Activated CD8-positive, alpha-beta memory T cell treated with anti-CD3 and anti-CD28 coated beads, Interleukin-2, amount 50 U/mL, for 1 hour (primary cell): Measurements from ENCODE around the gene ZMAT5.
A peak's percentile ranks its signal among the peaks of the same experiment; 100 is the strongest.
"Not testable (repeated sequence)": the region's sequence is repeated elsewhere in the genome, so short reads cannot be mapped to it uniquely, and the experiment has no call there.

ENCODE experiments used
- DNase-seq: peaks from one replicate; pipeline ENCODE4 v3.0.0-alpha.2; 2020; ENCODE audit errors: extremely low read depth

ZMAT5 gene

DNA sequence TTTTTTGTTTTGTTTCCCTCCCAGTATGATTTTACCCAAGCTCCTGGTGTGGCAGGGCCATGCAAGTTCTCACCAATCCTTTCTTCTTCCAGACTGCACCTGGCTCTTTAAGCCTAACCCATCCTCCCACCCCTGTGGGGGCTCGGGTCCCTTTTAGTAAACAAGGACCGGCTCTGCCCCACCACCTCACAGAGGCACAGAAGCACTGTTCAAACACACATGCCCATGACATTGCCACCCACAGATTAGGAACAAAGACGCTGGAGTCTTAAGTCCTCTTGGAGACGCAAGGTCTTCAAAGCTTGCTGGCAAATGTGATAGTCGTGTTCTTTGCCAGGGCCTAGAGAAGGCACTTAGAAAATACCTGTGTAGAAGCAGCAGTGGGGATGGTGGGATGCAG is 19.2 kb upstream of the ZMAT5 start:
- DNase-seq: no peak

DNA sequence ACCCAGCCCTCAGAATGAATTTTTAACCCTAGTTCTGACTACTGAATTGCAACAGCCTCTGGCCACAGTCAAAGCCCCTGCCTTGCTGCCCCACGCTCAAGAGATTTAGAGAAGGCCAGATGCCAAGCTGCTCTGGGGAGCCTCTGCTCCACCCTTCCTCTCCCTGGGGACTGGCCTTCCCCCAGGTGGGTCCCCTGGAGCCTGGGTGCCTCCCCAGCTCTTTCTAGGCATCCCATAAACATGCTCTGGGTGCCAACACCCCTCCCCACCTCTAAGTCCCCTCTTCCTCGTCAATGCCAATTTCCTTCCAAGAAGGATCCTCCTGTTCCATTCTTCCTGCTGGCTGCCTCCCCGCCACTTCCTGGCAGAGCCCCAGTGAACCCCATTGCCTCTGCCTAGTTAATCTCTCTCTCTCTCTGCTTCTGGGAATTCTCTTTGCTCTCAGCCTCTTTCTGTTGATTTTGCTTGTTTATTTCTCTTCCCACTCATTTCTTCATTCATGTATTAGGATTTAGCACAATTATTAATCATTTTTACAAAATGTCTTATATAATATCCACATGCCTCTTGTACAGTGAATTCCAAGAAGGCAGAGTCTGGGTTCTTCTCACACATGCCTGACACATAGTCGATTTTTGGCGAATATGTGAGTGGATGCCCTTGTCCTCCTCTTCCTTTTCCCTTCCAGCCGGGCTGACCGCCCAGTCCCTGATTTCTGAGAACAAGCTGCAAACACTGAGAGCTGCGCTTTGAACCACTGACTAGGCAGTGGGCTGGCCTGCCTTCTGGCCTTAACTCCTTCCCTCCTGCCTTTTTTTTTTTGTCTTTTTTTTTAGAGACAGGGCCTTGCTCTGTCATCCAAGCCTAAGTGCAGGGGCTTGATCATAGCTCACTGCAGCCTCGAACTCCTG is 17.9 kb upstream of the ZMAT5 start:
- DNase-seq: no peak

DNA sequence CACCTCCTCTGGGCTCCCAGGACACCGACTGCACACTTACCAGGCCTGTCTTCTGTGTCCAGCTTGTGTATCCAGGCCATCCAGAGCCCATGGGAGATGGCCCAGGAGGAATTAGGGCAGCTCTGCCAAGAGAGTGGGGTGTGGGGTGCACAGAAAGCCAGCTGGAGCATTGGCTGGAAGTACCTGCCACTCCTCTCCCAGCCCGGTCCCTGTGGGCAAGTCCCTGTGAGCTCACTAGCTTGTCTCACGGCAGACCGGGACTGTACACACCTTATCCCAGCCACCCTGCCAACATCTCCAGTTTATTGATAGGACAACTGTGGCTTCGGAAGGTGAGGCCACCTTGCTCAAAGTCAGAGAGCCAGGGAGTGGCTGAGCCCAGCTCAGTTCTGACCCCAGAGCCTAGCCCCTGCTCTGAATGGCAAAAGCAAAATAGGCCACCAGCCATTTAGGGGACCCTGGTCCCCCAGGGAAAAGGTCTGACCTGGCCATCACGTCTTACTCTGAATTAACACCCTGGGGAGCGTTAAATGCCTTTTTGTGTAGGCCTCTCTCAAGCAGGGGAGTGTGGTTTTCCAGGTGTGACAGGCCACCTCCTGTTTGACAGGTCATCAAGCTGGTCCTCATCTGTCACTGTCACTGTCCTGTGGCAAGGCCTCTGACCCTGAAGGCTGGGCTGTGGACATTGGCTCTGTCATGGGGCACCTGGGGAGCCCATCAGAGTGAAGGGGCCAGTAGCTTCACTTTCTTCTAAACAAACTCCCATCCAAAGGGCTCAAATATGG is 15.4 kb upstream of the ZMAT5 start:
- DNase-seq: no peak

DNA sequence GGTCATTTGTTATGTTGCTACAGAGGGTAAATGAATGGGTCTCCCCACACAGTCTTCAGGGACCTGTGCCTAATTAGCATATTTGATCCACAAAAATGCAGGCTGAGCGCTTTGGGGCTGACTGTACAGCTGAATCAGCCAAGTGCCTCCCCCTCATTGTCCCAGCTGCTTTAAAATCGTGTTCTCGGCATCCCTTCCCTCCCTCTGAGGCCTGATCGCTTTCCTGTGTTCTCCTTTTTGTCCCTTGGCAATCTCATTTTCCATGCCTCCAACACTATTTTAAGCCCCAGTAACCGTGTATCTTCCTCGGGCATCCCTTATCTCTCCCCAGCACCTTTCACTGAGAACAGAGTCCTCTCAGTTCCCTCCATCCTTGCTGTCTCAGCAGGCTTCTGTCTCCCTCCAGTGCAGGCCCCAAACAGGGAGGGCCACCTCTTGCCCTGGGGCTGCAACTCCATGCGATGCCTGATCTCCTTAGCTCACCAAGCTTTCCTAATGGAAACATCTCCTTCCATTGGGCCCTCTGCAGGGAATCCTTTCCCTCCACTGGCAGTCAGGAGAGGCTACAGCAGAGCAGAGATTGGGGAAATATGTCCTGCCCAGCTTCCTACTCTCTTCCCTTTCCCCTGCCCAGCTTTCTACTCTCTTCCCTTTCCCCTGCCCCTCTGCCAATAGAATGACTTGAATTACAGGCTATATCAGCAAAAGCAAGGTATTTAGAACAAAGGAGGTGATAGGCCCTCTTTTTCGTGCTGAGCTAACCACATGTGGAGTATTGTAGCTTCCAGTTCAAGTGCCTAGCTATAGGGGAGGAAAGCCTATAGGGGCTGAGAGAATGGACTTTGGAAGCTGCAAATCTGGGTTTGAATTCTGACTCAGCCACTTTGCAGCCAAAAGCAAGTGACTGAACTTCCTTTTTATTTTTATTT is 14.2 kb upstream of the ZMAT5 start:
- DNase-seq: no peak

DNA sequence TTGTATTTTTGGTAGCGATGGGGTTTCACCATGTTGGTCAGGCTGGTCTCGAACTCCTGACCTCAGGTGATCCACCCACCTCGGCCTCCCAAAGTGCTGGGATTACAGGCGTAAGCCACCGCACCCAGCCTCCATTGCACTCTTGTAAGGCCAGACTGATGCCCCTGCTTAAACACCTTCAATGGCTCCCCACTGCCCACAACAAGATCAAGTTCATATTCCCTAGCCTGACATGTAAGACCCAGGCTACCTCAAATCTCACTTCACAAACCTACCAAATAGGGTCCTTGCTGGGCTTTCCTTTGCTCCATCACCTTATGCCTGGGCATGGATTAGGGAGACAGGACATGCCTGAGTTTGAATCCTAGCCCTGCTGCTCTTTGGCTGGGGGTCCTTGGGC is 13.4 kb upstream of the ZMAT5 start:
- no peak for DNase-seq

DNA sequence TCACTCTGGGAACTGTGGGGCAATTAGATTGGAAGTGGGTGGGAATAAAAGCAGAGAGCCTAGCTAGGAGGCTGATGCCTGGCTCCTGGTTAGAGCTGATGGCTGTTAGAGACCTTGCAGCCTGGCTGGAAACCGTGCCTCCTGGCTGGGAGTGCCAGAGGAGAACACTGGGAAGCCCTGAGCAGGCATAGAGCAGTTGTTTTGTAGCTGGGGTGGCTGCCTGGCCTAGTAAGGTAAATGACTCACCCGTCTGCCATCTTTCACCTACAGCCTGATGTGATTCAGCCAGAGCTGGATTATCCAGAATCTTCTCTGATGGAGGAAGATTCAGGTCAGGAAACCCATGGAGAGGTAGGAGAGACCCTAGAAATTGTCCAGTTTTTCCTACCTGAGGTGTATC is 6.4 kb upstream of the ZMAT5 start:
- DNase-seq: no peak

DNA sequence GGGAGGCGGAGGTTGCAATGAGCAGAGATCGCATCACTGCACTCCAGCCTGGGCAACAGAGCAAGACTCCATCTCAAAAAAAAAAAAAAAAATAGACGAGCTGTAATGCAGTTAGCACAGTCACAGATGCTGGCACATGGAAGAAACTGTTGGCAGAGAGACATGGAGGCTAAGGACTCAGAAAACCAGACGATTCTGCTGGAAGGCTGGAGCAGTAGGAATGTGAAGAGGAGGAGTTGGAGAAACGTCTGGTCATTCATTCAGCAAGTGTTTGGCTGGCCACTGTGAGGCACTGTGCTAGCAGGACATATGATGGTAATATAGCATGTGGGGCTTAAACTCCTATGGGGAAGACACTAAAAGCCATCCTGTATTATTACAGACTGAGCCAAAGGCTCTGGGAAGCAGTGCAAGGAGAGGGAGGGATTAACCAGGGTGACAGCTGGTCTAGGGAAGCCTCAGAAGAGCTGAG is 5.4 kb upstream of the ZMAT5 start:
- no peak for DNase-seq

DNA sequence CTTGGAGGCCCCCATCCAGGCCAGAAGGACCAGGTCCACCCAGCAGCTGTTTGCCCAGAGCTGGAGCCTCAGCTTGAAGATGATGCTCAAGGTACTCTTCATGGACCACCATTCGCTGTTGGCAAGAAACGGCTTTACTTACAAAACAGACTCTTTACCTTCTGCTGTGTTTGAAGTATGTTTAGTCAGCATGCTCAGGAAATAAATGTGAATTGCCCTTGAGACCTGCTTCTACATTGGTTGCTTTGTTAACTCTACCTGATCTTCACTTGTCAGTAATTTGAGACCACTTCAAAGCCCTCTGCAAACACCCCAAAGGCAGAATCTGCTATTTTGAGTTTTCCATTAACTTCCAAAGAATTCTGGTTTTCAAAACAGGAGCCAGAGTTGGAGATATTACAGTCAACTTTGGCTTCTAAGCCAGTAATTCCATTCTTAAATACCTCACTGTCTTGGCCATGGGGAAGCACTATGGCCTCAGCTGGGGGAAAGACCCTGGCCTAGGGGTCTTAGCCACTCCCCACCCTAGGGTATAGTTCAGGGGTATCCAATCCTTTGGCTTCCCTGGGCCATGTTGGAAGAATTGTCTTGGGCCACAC is 3.0 kb upstream of the ZMAT5 start:
- no peak for DNase-seq

DNA sequence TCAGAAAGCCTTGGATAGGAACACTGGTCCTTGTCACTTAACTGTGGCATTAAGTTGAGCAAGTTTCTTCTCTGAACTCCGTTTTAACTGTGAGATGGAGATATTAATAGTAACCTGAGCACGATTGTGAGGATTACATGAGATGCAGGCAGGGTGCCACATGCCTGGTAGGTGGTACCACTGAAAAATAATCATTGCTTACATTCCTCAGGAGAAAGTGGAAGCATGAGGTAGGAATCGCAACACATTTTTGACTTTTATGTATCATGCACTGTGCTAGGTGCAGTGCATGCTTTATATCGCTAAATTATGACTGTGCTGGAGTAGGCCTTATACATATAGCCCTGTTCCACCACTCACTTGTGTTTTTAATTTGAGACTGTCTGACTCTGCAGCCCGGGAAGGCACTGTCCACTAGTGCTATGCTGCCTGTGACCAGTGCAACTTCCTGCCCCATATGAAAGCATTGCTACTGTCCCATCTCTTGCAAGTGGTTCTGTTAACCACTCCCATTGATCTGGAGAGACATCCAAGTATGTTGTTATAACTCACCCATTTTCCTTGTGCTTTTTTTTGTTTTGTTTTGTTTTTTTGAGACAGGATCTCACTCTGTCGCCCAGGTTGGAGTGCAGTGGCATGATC is 1.4 kb upstream of the ZMAT5 start:
- DNase-seq: no peak

DNA sequence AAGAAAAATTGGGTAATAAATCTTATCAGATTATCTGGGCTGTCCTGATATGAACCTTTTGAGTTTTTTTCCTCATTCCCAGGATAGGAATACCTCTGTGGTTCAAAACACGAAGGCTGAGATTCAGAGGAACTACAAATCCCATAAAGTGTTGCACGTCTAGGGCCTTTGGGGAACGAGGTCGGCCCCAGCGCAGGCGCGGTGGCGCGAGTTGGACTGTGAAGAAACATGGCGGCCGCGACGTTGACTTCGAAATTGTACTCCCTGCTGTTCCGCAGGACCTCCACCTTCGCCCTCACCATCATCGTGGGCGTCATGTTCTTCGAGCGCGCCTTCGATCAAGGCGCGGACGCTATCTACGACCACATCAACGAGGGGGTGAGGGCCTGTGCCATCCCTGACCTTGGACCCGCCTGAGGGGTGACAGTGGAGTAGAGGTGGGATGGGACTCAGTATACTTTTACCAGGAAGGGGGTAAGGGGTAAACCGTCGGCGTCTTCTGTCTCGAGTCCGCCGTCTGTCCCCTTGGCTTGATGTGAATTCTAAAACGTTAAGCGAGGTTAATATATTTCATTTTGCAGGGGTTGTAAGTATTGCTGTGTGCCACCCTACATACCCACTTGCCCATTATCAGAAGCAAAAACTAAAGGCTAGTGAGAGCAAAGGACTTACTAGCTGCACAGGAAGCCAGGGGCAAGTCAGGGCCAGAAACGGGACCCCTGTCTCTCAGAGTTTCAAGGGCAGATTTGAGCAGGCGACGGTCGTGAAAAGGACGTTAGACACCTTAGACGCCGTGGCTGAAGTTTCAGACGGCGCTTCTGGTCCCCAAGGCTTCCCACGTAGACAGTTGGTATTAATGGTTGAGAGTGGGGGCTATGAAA is 604 bp upstream of the ZMAT5 start, which contains the start of gene UQCR10:
UQCR10 (plus strand) TSS at position 199 of the 881 bp plus-strand sequence; CDS start at position 229, 30 bp downstream.
- DNase-seq: peak; percentile 78

DNA sequence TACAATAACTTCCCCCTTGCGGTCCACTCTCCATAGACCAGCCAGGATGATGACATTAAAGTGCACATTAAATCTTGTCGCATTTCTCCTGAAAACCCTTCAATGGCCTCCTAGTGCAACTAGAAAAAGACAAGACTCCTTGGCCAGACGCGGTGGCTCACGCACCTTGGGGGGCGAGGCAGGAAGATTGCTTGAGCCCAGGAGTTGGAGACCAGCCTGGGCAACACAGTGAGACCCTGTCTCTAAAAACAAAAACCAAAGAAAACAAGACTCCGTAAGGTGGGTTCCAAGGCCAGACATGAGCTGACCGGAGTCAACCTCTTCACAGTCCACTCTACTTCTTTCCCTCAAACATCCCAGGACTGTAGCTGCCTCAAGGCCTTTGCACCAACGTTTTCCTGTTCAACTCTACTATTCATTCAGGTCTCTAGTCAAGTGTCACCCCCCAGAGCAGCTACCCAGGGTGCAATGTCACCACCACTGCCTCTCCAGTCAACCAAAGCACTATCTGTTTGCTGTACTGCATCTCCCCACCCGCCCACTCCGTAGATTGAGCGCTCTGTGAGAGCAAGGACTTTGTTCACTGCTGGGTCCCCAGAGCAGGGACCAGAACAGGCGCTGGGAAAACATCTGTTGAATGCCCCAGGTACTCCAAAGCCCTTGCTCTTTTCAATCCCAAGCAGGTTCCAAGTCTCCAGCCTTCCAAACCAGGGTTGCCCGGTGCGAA is 739 bp downstream of the ZMAT5 start:
- DNase-seq: no peak

DNA sequence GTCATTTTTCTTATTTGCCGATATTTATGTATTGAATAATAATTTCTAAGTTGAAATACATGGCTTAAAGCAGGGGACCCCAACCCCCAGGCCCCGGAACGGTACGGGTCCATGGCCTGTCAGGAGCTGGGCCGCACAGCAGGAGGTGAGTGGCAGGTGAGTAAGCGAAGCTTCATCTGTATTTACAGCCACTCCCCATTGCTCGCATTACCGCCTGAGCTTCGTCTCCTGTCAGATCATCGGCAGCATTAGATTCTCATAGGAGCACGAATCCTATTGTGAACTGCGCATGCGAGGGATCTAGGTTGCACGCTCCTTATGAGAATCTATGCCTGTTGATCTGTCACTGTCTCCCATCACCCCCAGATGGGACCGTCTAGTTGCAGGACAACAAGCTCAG is 4.5 kb downstream of the ZMAT5 start:
- no peak for DNase-seq

DNA sequence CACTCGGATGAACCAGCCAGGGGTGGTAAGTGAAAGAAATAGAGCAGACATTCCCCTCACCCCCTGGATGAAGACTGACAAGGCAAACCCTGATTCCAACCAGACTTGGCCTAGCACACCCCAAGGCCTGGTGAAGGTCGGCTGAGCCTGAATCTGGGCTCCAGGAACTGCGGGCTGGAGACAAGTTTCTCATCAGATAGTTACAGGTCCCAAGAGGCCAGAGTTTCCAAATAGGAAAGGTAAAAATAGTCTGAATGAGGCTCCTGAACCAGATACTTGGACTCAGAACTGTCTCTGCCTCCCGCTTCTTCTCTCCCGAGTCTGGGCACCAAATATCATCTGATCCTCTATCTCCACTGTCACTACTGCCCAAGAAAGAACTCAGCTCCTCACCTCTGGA is 7.8 kb downstream of the ZMAT5 start:
- DNase-seq: no peak

DNA sequence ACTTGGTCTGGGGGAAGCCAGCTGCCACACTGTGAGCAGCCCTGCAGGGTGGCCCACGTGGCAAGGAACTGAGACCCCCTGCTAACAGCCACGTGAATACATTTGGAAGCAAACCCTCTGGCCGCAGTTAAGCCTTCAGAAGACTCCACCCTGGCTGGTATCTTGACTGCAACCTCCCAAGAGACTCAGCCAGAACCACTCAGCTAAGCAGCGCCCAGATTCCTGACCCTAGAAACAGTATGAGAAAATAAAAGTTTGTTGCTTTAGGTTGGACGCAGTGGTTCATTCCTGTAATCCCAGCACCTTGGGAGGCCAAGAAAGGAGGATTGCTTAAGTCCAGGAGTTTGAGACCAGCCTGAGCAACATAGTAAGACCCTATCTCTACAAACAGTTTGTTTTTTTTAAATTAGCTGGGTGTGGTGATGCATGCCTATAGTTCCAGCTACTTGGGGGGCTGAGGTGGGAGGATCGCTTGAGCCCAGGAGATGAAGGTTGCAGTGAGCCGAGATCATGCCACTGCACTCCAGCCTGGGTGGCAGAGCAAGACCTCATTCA is 8.7 kb downstream of the ZMAT5 start:
- DNase-seq: no peak

DNA sequence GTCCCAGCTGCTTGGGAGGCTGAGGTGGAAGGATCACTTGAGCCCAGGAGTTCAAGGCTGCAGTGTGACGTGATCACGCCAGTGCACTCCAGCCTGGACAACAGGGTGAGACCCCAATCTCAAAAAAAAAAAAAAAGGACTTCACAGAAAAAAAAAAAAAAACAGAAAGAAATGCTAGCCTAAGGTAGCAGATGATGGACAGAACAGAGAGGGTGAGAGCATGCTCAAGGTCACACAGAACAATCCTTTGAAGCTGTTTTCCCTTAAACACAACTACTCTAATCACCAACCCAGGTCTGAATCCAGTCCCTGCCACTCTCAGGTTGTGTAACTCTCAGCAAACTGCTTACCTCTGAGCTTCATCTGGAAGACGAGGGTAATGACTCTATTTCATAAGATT is 9.7 kb downstream of the ZMAT5 start:
- DNase-seq: no peak

DNA sequence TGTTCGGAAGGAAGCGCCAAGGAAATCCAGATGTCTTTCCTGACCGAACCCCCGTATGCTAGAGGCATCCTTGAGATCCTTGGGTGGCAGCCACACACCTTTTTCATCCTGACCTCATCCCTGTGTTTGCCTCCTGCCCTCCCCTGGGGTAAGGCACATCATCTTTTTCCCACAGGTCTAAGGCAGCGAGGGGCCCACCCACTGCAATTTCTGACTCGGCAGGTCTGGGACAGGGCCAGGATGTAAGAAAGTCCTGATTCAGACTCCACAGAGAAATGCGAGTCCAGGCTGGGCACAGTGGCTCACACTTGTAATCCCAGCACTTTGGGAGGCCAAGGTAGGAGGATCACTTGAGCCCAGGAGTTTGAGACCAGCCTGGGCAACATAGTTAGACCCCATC is 10.5 kb downstream of the ZMAT5 start:
- DNase-seq: no peak

DNA sequence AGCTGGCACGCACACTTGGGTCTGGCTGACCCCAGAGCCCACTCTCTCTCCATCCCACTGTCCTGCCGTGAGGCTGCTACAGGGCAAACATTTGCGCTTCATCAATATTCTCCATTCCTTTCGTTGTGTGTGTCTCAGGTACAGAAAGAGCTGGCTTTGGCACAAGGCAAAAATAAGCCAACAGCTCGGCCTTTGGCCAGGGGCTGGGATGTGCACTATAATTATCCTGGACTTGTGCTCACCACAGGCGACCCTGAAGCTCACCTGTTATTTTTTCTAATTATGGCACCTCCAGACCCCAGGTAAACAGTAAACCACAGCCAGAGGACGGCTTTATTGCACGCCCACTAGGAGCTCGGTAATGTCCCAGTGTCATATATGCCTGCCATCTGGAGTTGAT is 10.9 kb downstream of the ZMAT5 start:
- DNase-seq: no peak

DNA sequence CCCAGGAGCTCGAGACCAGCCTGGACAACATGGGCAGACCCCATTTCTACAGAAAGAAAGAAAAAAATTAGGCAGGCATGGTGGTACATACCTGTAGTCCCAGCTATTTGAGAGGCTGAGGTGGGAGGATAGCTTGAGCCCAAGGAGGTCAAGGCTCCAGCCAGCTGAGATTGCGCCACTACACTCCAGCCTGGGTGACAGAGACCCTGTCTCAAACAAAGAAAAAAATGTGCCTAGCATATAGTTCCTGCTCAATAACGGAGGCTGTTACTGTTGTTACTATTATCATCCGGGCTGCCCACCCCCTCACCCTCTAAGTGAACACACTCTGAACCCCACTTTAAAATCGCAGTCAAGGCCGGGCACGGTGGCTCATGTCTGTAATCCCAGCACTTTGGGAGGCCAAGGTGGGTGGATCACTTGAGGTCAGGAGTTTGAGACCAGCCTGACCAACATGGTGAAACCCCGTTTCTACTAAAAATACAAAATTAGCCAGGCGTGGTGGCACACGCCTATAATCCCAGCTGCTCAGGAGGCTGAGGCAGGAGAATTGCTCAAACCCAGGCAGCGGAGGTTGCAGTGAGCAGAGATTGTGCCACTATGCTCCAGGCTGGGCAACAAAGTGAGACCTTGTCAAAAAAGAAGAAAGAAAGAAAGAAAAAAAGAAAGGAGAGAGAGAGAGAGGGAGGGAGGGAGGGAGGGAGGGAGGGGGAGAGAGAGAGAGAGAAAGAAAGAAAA is 12.0 kb downstream of the ZMAT5 start:
- DNase-seq: not testable (repeated sequence)
